Osteoblast (primary cell): ENCODE measurements around the gene CHD6. TPM values are rescaled to one million over a fixed set of nuclear protein-coding genes. Genes with fewer than 3 reads are reported as not detected.

Experiments used
- DNase-seq: peaks from one replicate; pipeline ENCODE4 v3.0.0; 2011; ENCODE audit warnings: low spot score, mixed read lengths; ENCODE audit not compliant: insufficient read length; ENCODE audit errors: missing footprints
- H2AFZ ChIP-seq: 2 replicates; pipeline ENCODE4 v1.6.0; 2011; ENCODE audit warnings: mild to moderate bottlenecking, low read length
- H3K27ac ChIP-seq: 2 replicates; pipeline ENCODE4 v1.5.1; 2011; ENCODE audit warnings: mild to moderate bottlenecking, low read depth, low read length, moderate library complexity
- H3K27me3 ChIP-seq: 2 replicates; pipeline ENCODE4 v1.6.0; 2012; ENCODE audit warnings: mild to moderate bottlenecking, control low read depth, inconsistent platforms, low read length, moderate library complexity; ENCODE audit not compliant: insufficient read depth
- H3K36me3 ChIP-seq: 2 replicates; pipeline ENCODE4 v1.5.1; 2011; ENCODE audit warnings: mild to moderate bottlenecking, low read length, control low read depth, moderate library complexity; ENCODE audit not compliant: insufficient read depth
- H3K4me1 ChIP-seq: 2 replicates; pipeline ENCODE4 v1.5.1; 2011; ENCODE audit warnings: mild to moderate bottlenecking, low read length, control low read depth, moderate library complexity; ENCODE audit not compliant: insufficient read depth
- H3K4me2 ChIP-seq: 2 replicates; pipeline ENCODE4 v1.6.0; 2011; ENCODE audit warnings: mild to moderate bottlenecking, low read length; ENCODE audit not compliant: insufficient read depth
- H3K4me3 ChIP-seq: fragments of 200-600 bp; sonication (generic); 3 replicates; pipeline ENCODE4 v1.5.1; 2012; ENCODE audit warnings: mild to moderate bottlenecking, low read length, inconsistent platforms; ENCODE audit not compliant: insufficient read depth
- H3K79me2 ChIP-seq: 2 replicates; pipeline ENCODE4 v1.6.0; 2012; ENCODE audit warnings: mild to moderate bottlenecking, low read length, control low read depth, inconsistent platforms; ENCODE audit not compliant: insufficient read depth
- H3K9me3 ChIP-seq: 2 replicates; pipeline ENCODE4 v1.5.1; 2011; ENCODE audit warnings: low read depth, low read length, control low read depth
- H4K20me1 ChIP-seq: 2 replicates; pipeline ENCODE4 v1.6.0; 2012; ENCODE audit warnings: mild to moderate bottlenecking, low read length, control low read depth; ENCODE audit not compliant: insufficient read depth
- total RNA-seq: library from RNA; depleted of rRNA; stranded (reverse); fragments of >200 nt; gene quantifications from 2 replicates; pipeline ENCODE4 v1.2.3, GENCODE V29; 2012
- TF ChIP-seq, protein P1 (sequence below): IDR thresholded peaks from 2 replicates; pipeline ENCODE4 v1.5.1; 2011; ENCODE audit warnings: mild to moderate bottlenecking, low read depth, low read length, moderate library complexity; ENCODE audit errors: extremely low read depth

The CHD6 gene
- total RNA-seq, 1 donor = 32.2 TPM

DNA sequence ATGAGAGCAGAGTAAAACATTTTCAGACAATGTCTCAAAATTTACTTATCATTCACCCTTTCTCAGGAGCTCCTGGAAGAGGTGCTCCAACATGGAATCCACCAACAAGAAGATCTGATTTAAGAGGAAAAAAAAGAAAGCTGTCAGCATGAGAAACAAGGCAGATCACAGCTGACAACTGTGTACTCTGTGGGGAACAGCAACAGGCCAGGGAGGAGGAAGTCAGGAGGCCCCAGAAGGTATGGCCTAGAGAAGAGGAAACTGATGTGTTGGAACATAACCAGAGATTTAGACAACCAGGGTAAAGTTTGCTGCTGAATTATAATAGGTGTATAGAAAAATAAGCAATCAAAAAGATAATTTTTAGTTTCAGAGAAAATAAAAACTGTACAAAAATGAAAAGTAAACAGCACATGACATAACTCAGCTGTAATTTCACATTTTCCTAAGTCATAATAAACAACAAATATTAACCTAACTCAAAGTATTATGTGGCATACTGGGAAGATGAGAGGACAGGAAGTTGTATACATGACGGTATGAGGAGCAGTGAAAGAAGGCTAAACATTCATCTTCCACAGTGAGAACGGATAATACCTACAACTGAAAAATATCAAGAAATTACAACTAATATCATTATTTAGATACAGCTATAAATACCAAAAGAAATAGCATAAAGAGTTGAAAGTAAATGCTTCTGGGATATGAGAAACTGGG, 138.0 kb downstream of the CHD6 start:
- Histone ChIP-seq H3K27ac (no peak overlapping the region), H3K9me3 (no peaks in the 10 kb centered on the region), H4K20me1 (no peaks in the 10 kb centered on the region), H3K79me2 (no peaks in the 10 kb centered on the region), H3K4me2 (no peak overlapping the region), H3K4me1 (peaks cover 41% of the 10 kb centered on the region), H2AFZ (no peak overlapping the region), H3K4me3 (no peak overlapping the region), H3K36me3 (peaks cover 14% of the 10 kb centered on the region), H3K27me3 (no peaks in the 10 kb centered on the region)
- TF ChIP-seq, protein P1, sequence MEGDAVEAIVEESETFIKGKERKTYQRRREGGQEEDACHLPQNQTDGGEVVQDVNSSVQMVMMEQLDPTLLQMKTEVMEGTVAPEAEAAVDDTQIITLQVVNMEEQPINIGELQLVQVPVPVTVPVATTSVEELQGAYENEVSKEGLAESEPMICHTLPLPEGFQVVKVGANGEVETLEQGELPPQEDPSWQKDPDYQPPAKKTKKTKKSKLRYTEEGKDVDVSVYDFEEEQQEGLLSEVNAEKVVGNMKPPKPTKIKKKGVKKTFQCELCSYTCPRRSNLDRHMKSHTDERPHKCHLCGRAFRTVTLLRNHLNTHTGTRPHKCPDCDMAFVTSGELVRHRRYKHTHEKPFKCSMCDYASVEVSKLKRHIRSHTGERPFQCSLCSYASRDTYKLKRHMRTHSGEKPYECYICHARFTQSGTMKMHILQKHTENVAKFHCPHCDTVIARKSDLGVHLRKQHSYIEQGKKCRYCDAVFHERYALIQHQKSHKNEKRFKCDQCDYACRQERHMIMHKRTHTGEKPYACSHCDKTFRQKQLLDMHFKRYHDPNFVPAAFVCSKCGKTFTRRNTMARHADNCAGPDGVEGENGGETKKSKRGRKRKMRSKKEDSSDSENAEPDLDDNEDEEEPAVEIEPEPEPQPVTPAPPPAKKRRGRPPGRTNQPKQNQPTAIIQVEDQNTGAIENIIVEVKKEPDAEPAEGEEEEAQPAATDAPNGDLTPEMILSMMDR = no peak
- DNase-seq = peak; percentile 37

DNA sequence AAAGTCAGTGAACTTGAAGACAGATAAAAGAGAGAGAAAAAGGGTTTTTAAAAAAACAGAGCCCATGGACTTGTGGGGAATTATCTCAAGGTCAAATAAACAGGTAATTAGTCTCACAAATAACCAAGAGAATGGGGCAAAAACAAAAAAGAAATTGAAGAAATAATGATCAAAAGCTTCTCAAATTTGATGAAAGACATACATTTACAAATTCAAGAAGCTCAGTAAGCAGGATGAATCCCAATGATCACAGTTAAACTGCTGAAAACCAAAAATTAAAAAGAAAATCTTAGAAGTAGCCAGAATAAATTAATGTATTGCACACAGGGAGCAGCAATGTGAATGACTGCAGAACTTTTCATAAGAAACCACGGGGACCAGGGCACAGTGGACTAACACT, 139.1 kb downstream of the CHD6 start:
- Histone ChIP-seq H3K4me1 (peaks cover 39% of the 10 kb centered on the region), H3K27ac (no peak overlapping the region), H2AFZ (no peak overlapping the region), H3K27me3 (no peaks in the 10 kb centered on the region), H3K9me3 (no peaks in the 10 kb centered on the region), H3K4me2 (no peak overlapping the region), H4K20me1 (no peaks in the 10 kb centered on the region), H3K79me2 (no peaks in the 10 kb centered on the region), H3K36me3 (peaks cover 9% of the 10 kb centered on the region), H3K4me3 (no peak overlapping the region)
- DNase-seq = no peak
- TF ChIP-seq, protein P1 = no peak

DNA sequence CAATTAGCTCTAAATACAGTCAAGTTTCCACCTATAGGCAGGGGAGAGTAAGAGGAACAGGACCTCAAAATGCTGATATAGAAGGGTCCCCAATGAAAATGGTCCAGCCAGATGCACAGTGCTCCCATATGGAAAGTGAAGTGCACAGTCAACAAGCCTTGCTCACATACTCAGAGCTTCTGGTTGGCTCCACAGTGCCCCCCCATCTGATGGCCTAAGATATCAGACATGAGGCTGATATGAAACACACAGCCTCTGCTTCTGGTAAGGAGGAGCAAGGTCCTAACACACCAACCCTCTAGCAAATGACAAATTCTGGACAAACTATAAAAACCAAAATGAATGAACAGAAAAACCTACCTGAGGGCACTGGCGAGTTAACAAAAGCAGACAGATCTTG, 140.2 kb downstream of the CHD6 start:
- Histone ChIP-seq H3K9me3 (no peaks in the 10 kb centered on the region), H3K4me2 (no peak overlapping the region), H4K20me1 (no peaks in the 10 kb centered on the region), H3K27ac (no peak overlapping the region), H3K4me1 (peaks cover 29% of the 10 kb centered on the region), H2AFZ (no peak overlapping the region), H3K79me2 (no peaks in the 10 kb centered on the region), H3K27me3 (no peaks in the 10 kb centered on the region), H3K36me3 (peaks cover 9% of the 10 kb centered on the region), H3K4me3 (no peak overlapping the region)
- TF ChIP-seq, protein P1 = no peak
- DNase-seq = no peak

- no peak overlapping the region for H3K4me2 ChIP-seq
- TF ChIP-seq, protein P1 = no peak
- H3K27me3 ChIP-seq = no peaks in the 10 kb centered on the region
- H4K20me1 ChIP-seq = no peaks in the 10 kb centered on the region
- no peak for DNase-seq
- H3K79me2 ChIP-seq = no peaks in the 10 kb centered on the region
- peaks cover 13% of the 10 kb centered on the region for H3K36me3 ChIP-seq
- H2AFZ ChIP-seq = no peak overlapping the region
- H3K9me3 ChIP-seq = no peaks in the 10 kb centered on the region
- H3K4me3 ChIP-seq = no peak overlapping the region
- H3K4me1 ChIP-seq = peaks cover 17% of the 10 kb centered on the region
- peak overlapping the region; percentile 18 for H3K27ac ChIP-seq
Observed at GRCh38 chr20:41476446-41476845, 141.7 kb downstream of the CHD6 start.
